Stimulated activated CD8-positive, alpha-beta memory T cell treated with anti-CD3 and anti-CD28 coated beads, Interleukin-7, amount 100 ng/mL, for 48 hours (primary cell): ENCODE data around the gene LIM2.
"Not testable (repeated sequence)": the region's sequence is repeated elsewhere in the genome, so short reads cannot be mapped to it uniquely, and the experiment has no call there.

Experiments used
- DNase-seq, 2 donors: peaks; one replicate each; pipeline ENCODE4 v3.0.0-alpha.2; 2020; ENCODE audit warnings: low read depth in 1 of 2; ENCODE audit errors: extremely low read depth in 1 of 2

Gene LIM2

GRCh38 chr19:51397453-51397852, 9.7 kb upstream of the LIM2 start:
- not testable (repeated sequence) for DNase-seq

- DNase-seq: no peak
These were observed 8.4 kb upstream of the LIM2 start for GRCh38 chr19:51396175-51396574.

GRCh38 chr19:51394050-51394836, 6.5 kb upstream of the LIM2 start:
- peak; percentile 91 to 98 for DNase-seq

- no peak for DNase-seq
These were observed 4.9 kb upstream of the LIM2 start for GRCh38 chr19:51392701-51393100.

- no peak for DNase-seq
These were observed 3.4 kb upstream of the LIM2 start for GRCh38 chr19:51391073-51391611.

- DNase-seq: no peak
These were observed 1.4 kb upstream of the LIM2 start for GRCh38 chr19:51389143-51389542.

- no peak for DNase-seq
These were observed 773 bp downstream of the LIM2 start for GRCh38 chr19:51386882-51387520.

- no peak for DNase-seq
These were observed 5.8 kb downstream of the LIM2 start for GRCh38 chr19:51382004-51382403.

GRCh38 chr19:51380379-51380778, 7.4 kb downstream of the LIM2 start:
- no peak for DNase-seq

- no peak for DNase-seq
These were observed 10.4 kb downstream of the LIM2 start for GRCh38 chr19:51377422-51377821.

- DNase-seq: no peak
These were observed 12.1 kb downstream of the LIM2 start for GRCh38 chr19:51375504-51376221.

- peak; percentile 83 to 94 for DNase-seq
These were observed 14.9 kb downstream of the LIM2 start, which contains the start of gene NKG7 for GRCh38 chr19:51372649-51373504. Gene NKG7 (minus strand): TSS chr19:51372654. CDS start chr19:51372535, 119 bp downstream.

- no peak for DNase-seq
These were observed 15.6 kb downstream of the LIM2 start for GRCh38 chr19:51372021-51372648.

GRCh38 chr19:51371186-51371690, 16.5 kb downstream of the LIM2 start:
- DNase-seq: no peak

GRCh38 chr19:51370230-51370629, 17.5 kb downstream of the LIM2 start:
- no peak for DNase-seq

GRCh38 chr19:51368366-51369282, 19.1 kb downstream of the LIM2 start, which contains the start of gene CLDND2:
Gene CLDND2 (minus strand): TSS chr19:51369003. CDS start chr19:51368577, 426 bp downstream.
- DNase-seq: no peak

GRCh38 chr19:51367565-51368365, 20.0 kb downstream of the LIM2 start:
- peak; percentile 98 to 99 for DNase-seq

- DNase-seq: no peak
These were observed 20.6 kb downstream of the LIM2 start for GRCh38 chr19:51367255-51367564.
